Endothelial cell of umbilical vein (primary cell): Measurements from ENCODE around the gene HMCN1. TPM values are rescaled to one million over a fixed set of nuclear protein-coding genes. Genes with fewer than 3 reads are reported as not detected.
A peak's percentile ranks its signal among the peaks of the same experiment; 100 is the strongest.

Experiments
- BruUV-seq: library from RNA; stranded (reverse); fragments of 400-500 nt; replicated peaks from 2 replicates; lab custom pipeline; 2021; lab: Mats Ljungman, UMichigan
- CTCF ChIA-PET: fragments of 300-600, 350-600 bp; sonication (Branson Sonifier 250); formaldehyde crosslinking; loops from one replicate; lab custom pipeline; 2021; ENCODE audit warnings: antibody characterized with exemption, inconsistent platforms; lab: Charles Lee
- POLR2A ChIA-PET: fragments of 300-600, 350-600 bp; sonication (Branson Sonifier 250); formaldehyde crosslinking; loops from one replicate; lab custom pipeline; 2021; ENCODE audit warnings: antibody characterized with exemption, inconsistent platforms; lab: Charles Lee
- DNase-seq: peaks from one replicate; pipeline ENCODE4 v3.0.0-alpha.2; 2011; ENCODE audit warnings: low read depth, low spot score
- FAIRE-seq: peaks from 2 replicates; lab custom pipeline; 2011; peaks lifted over from hg19 to GRCh38; lab: Jason Lieb, UNC
- H2AFZ ChIP-seq: 2 replicates; pipeline ENCODE4 v1.6.0; 2012; ENCODE audit warnings: low read depth, low read length, control low read depth, inconsistent platforms
- H3K27ac ChIP-seq: 2 replicates; pipeline ENCODE4 v1.5.1; 2011; ENCODE audit warnings: low read depth, mild to moderate bottlenecking, control low read depth, low read length, moderate library complexity; ENCODE audit not compliant: insufficient read depth
- H3K27me3 ChIP-seq, 2 experiments: 2 replicates each; pipeline versions ENCODE4 v1.6.0 to v1.6.1; 2011; ENCODE audit warnings: low read length in 2 of 2, mixed read lengths in 1 of 2; ENCODE audit not compliant: control insufficient read depth in 2 of 2, insufficient read depth in 2 of 2
- H3K36me3 ChIP-seq, 2 experiments: 2 replicates in 1 of 2; 3 replicates in 1 of 2; pipeline ENCODE4 v1.5.1; 2011; ENCODE audit warnings: low read length in 2 of 2, mild to moderate bottlenecking in 1 of 2, moderate library complexity in 1 of 2; ENCODE audit not compliant: control insufficient read depth in 2 of 2, insufficient read depth in 2 of 2; ENCODE audit errors: extremely low read depth in 1 of 2
- H3K4me1 ChIP-seq: 3 replicates; pipeline ENCODE4 v1.5.1; 2011; ENCODE audit warnings: mild to moderate bottlenecking, low read length; ENCODE audit not compliant: control insufficient read depth, insufficient read depth; ENCODE audit errors: extremely low read depth
- H3K4me2 ChIP-seq: 2 replicates; pipeline ENCODE4 v1.6.1; 2011; ENCODE audit warnings: low read length, control low read depth, mixed read lengths; ENCODE audit not compliant: insufficient read depth
- H3K4me3 ChIP-seq, 3 experiments: fragments of 200-600 bp in 1 of 3; sonication (generic), shearing (Covaris generic) in 1 of 3; replicated peaks in 1 of 3; 2 replicates each; pipeline ENCODE4 v1.5.1; 2011 to 2016; ENCODE audit warnings: control low read depth in 3 of 3, low read length in 3 of 3, mild to moderate bottlenecking in 2 of 3, inconsistent platforms in 1 of 3, low read depth in 1 of 3, moderate library complexity in 1 of 3; ENCODE audit not compliant: insufficient read depth in 1 of 3
- H3K79me2 ChIP-seq: 2 replicates; pipeline ENCODE4 v1.6.0; 2012; ENCODE audit warnings: low read length, inconsistent platforms; ENCODE audit not compliant: control insufficient read depth, insufficient read depth
- H3K9ac ChIP-seq: replicated peaks from 2 replicates; pipeline ENCODE3; 2011; ENCODE audit warnings: low read length, control low read depth; ENCODE audit not compliant: insufficient read depth; ENCODE audit errors: extremely low read depth
- H3K9me1 ChIP-seq: replicated peaks from 3 replicates; pipeline ENCODE4 v1.6.0; 2011; ENCODE audit warnings: mild to moderate bottlenecking, low read length; ENCODE audit not compliant: control insufficient read depth, insufficient read depth; ENCODE audit errors: extremely low read depth
- H3K9me3 ChIP-seq: replicated peaks from 2 replicates; pipeline ENCODE4 v1.5.1; 2012; ENCODE audit warnings: low read length, inconsistent platforms; ENCODE audit not compliant: control insufficient read depth, insufficient read depth
- H4K20me1 ChIP-seq: replicated peaks from 2 replicates; pipeline ENCODE3; 2011; ENCODE audit warnings: mild to moderate bottlenecking, low read length; ENCODE audit not compliant: control insufficient read depth, insufficient read depth; ENCODE audit errors: extremely low read depth
- CTCF ChIP-seq, 2 donors: IDR thresholded peaks; 1 replicate in 1 of 2; 2 replicates in 1 of 2; pipeline ENCODE4 v1.5.1; 2011; ENCODE audit warnings: low read length in 2 of 2, mild to moderate bottlenecking in 2 of 2, moderate library complexity in 2 of 2, control low read depth in 1 of 2, inconsistent platforms in 1 of 2, low read depth in 1 of 2; ENCODE audit not compliant: insufficient read depth in 1 of 2; ENCODE audit errors: extremely low read depth in 1 of 2
- EZH2 ChIP-seq: IDR thresholded peaks from 2 replicates; pipeline ENCODE4 v1.6.1; 2012; ENCODE audit warnings: borderline replicate concordance, low read depth, mild to moderate bottlenecking, moderate library complexity, low read length, inconsistent platforms; ENCODE audit not compliant: severe bottlenecking
- FOS ChIP-seq: IDR thresholded peaks from 2 replicates; pipeline ENCODE4 v1.6.1; 2011; ENCODE audit warnings: mild to moderate bottlenecking, low read length, moderate library complexity, borderline replicate concordance; ENCODE audit not compliant: insufficient read depth
- GATA2 ChIP-seq: IDR thresholded peaks from 2 replicates; pipeline ENCODE4 v1.7.0; 2011; ENCODE audit warnings: low read depth, mild to moderate bottlenecking, moderate library complexity, mixed read lengths, low read length; ENCODE audit not compliant: insufficient read length, insufficient read depth
- JUN ChIP-seq: IDR thresholded peaks from 2 replicates; pipeline ENCODE4 v1.6.1; 2011; ENCODE audit warnings: borderline replicate concordance, low read depth; ENCODE audit not compliant: insufficient read length, insufficient read depth
- MAX ChIP-seq: IDR thresholded peaks from 2 replicates; pipeline ENCODE4 v1.6.1; 2011; ENCODE audit not compliant: insufficient read depth, insufficient read length
- MYC ChIP-seq: IDR thresholded peaks from one replicate; pipeline ENCODE4 v1.6.1; 2011; ENCODE audit warnings: mild to moderate bottlenecking, low read depth, low read length
- POLR2A ChIP-seq: IDR thresholded peaks from 2 replicates; pipeline ENCODE4 v1.6.1; 2012; ENCODE audit warnings: low read depth, mild to moderate bottlenecking, control low read depth, low read length
- POLR2AphosphoS5 ChIP-seq: IDR thresholded peaks from 2 replicates; pipeline ENCODE4 v1.6.1; 2012; ENCODE audit warnings: low read depth, mild to moderate bottlenecking, control low read depth, low read length, moderate library complexity; ENCODE audit not compliant: insufficient read depth
- dilution Hi-C: fragments of 300-500 bp; cut with MboI; formaldehyde crosslinking; loops from one replicate; pipeline ENCODE4 v1.15.0; 2019; ENCODE audit warnings: low sequenced_read_pairs; ENCODE audit not compliant: extremely low pct_ligation_motif_present
- intact Hi-C: fragments of 100-400 bp; cut with micrococcal nuclease; formaldehyde crosslinking; loops from one replicate; pipeline ENCODE4 v1.10.0; 2022
- polyA plus RNA-seq, 4 experiments: library from polyadenylated mRNA; depleted of rRNA in 3 of 4; stranded (reverse) in 3 of 4; unstranded in 1 of 4; fragments of >200 nt; gene quantifications; 2 replicates each; pipeline versions ENCODE4 v1.2.1 to v1.2.3, GENCODE V29; 2011 to 2012; ENCODE audit warnings: missing spikeins in 1 of 4
- total RNA-seq: library from RNA; stranded (reverse); gene quantifications from 2 replicates; pipeline ENCODE4 v1.2.3, GENCODE V29; 2021

HMCN1 gene
- total and polyA plus RNA-seq, 2 donors (not counting 3 experiments of a cell fraction or from before 2014, with no cell fraction given): 10.3 to 16.0 TPM

GRCh38 chr1:185767508-185768120 lies 33.4 kb downstream of the HMCN1 start:
- intact Hi-C loops: no loop called here
- H3K4me2 ChIP-seq: no peak overlapping the region
- TF ChIP-seq MYC (no peak), FOS (no peak), GATA2 (no peak), JUN (no peak), EZH2 (no peak), POLR2AphosphoS5 (no peak), POLR2A (no peak), MAX (no peak), CTCF (IDR thresholded peaks at IDR 0.05; ENCODE audit: extremely low read depth in 1 of 2, insufficient read depth in 1 of 2, low read depth in 1 of 2, low read length in 2 of 2) (no peak)
- no peaks in the 10 kb centered on the region for H4K20me1 ChIP-seq
- no TSS peak for BruUV-seq
- no peaks in the 10 kb centered on the region for H3K9me3 ChIP-seq
- DNase-seq: peak; percentile 68
- H3K4me3 ChIP-seq: no peak overlapping the region
- no peak overlapping the region for H2AFZ ChIP-seq
- H3K4me1 ChIP-seq: no peaks in the 10 kb centered on the region
- no peaks in the 10 kb centered on the region for H3K79me2 ChIP-seq
- H3K9me1 ChIP-seq: no peaks in the 10 kb centered on the region
- H3K9ac ChIP-seq: no peak overlapping the region
- ChIA-PET POLR2A (no interaction called here), CTCF (interaction anchor here (1.4 kb wide), 1 partner anchor 47 kb away, joined by 3 read pairs; no protein-coding TSS in a partner anchor)
- H3K36me3 ChIP-seq: no peaks in the 10 kb centered on the region
- FAIRE-seq: peak; percentile 31
- H3K27me3 ChIP-seq: no peaks in the 10 kb centered on the region
- dilution Hi-C loops: no loop called here
- no peak overlapping the region for H3K27ac ChIP-seq
